ENCODE results near the gene MDN1. TPM values are rescaled to one million over a fixed set of nuclear protein-coding genes. Genes with fewer than 3 reads are reported as not detected.

MDN1 gene
- total and polyA plus RNA-seq, 2 of the 13 experiments (the other 11 are each of a cell fraction or from before 2014, with no cell fraction given): 18.8 to 52.9 TPM

- BruUV-seq (replicated peaks): no TSS peak
- WGBS (ENCODE audit: low lambda C conversion rate): 43% methylated on average over 4 of the region's 7 CpGs
- no peak overlapping the region for H2AFZ ChIP-seq (ENCODE audit: low read length)
- CTCF ChIA-PET (ENCODE audit: low intra/inter-chr PET ratio, low total read pairs): no interaction called here
- no peaks in the 10 kb centered on the region for H3K9me3 ChIP-seq (ENCODE audit: low read length)
- FAIRE-seq (no peak), ATAC-seq (no peak), DNase-seq (ENCODE audit: low spot score) (no peak)
- H3K4me3 ChIP-seq (replicated peaks in 1 of 3; ENCODE audit: insufficient read depth in 1 of 3, low read depth in 2 of 3, low read length in 3 of 3): no peak overlapping the region
- no peaks in the 10 kb centered on the region for H3K27me3 ChIP-seq (ENCODE audit: control insufficient read depth in 1 of 2, insufficient read depth in 2 of 2, low read length in 2 of 2)
- H4K20me1 ChIP-seq (ENCODE audit: insufficient read depth, low read length): no peaks in the 10 kb centered on the region
- intact Hi-C loops (cut with micrococcal nuclease; ENCODE audit: unreplicated experiment): loop anchor here (5.0 kb wide), 2 partner anchors 167 to 227 kb away; partner anchors contain the start of gene ANKRD6
- H3K27ac ChIP-seq (ENCODE audit: extremely low read length, insufficient read depth, low read length): no peak overlapping the region
- no peaks in the 10 kb centered on the region for H3K36me3 ChIP-seq (replicated peaks in 1 of 2; ENCODE audit: control insufficient read depth in 1 of 2, insufficient read depth in 2 of 2, low read length in 2 of 2)
- H3K79me2 ChIP-seq (ENCODE audit: insufficient read depth, low read length): no peaks in the 10 kb centered on the region
- TF ChIP-seq FOXP1 (IDR thresholded peaks at IDR 0.05): no peak
- TF ChIP-seq FOXP1 (CRISPR knock-in tag; IDR thresholded peaks at IDR 0.05): no peak
- TF ChIP-seq HNRNPUL1 (IDR thresholded peaks at IDR 0.05; ENCODE audit: low read depth, low read length): no peak
- no peak for TF ChIP-seq ZBTB43 (CRISPR knock-in tag; conservative IDR thresholded peaks at IDR 0.05)
- TF ChIP-seq ZSCAN9 (CRISPR knock-in tag; IDR thresholded peaks at IDR 0.05; ENCODE audit: borderline replicate concordance): no peak
- no peak for TF ChIP-seq ZNF280B (CRISPR knock-in tag; IDR thresholded peaks at IDR 0.05; ENCODE audit: borderline replicate concordance)
- TF ChIP-seq EED (CRISPR knock-in tag; IDR thresholded peaks at IDR 0.05): no peak
- TF ChIP-seq ZNF576 (CRISPR knock-in tag; IDR thresholded peaks at IDR 0.05): no peak
- TF ChIP-seq MAZ (IDR thresholded peaks at IDR 0.05; ENCODE audit: borderline replicate concordance, low read depth, low read length): no peak
- no peak for TF ChIP-seq MAZ (CRISPR knock-in tag; IDR thresholded peaks at IDR 0.05; ENCODE audit: low read depth)
- TF ChIP-seq ZNF629 (CRISPR knock-in tag; conservative IDR thresholded peaks at IDR 0.05): no peak
- no peak for TF ChIP-seq ZNF432 (CRISPR knock-in tag; IDR thresholded peaks at IDR 0.05; ENCODE audit: borderline replicate concordance)
- no peak for TF ChIP-seq TEF (CRISPR knock-in tag; IDR thresholded peaks at IDR 0.05)
- no peak for TF ChIP-seq DNMT1 (CRISPR knock-in tag; IDR thresholded peaks at IDR 0.05)
- no peak for TF ChIP-seq ZNF564 (CRISPR knock-in tag; IDR thresholded peaks at IDR 0.05)
- TF ChIP-seq ELF3 (CRISPR knock-in tag; IDR thresholded peaks at IDR 0.05): no peak
- no peak for TF ChIP-seq ZBTB7A (CRISPR knock-in tag; IDR thresholded peaks at IDR 0.05)
- no peak for TF ChIP-seq ZNF264 (CRISPR knock-in tag; IDR thresholded peaks at IDR 0.05)
- no peak for TF ChIP-seq DR1 (CRISPR knock-in tag; IDR thresholded peaks at IDR 0.05)
- TF ChIP-seq ZBTB44 (CRISPR knock-in tag; IDR thresholded peaks at IDR 0.05): no peak
- H3K4me1 ChIP-seq (ENCODE audit: insufficient read depth, low read length): no peaks in the 10 kb centered on the region
- POLR2A ChIA-PET: no interaction called here
- in situ Hi-C loops (cut with HindIII; ENCODE audit: extremely low pct_ligation_motif_present, low pct_unique_long_range_greater_than_20kb): no loop called here
- no peak overlapping the region for H3K4me2 ChIP-seq (ENCODE audit: low read depth, low read length)
- H3K9ac ChIP-seq (ENCODE audit: insufficient read depth, low read depth, low read length): no peak overlapping the region
Observed at GRCh38 chr6:89599727-89600126, 219.9 kb downstream of the MDN1 start.

Data from HepG2 (cell line).